ENCODE results near the gene MDFI. TPM values are rescaled to one million over a fixed set of nuclear protein-coding genes. Genes with fewer than 3 reads are reported as not detected.

MDFI gene
- total RNA-seq, 1 donor from 2014 or later: 94.7 TPM

DNA sequence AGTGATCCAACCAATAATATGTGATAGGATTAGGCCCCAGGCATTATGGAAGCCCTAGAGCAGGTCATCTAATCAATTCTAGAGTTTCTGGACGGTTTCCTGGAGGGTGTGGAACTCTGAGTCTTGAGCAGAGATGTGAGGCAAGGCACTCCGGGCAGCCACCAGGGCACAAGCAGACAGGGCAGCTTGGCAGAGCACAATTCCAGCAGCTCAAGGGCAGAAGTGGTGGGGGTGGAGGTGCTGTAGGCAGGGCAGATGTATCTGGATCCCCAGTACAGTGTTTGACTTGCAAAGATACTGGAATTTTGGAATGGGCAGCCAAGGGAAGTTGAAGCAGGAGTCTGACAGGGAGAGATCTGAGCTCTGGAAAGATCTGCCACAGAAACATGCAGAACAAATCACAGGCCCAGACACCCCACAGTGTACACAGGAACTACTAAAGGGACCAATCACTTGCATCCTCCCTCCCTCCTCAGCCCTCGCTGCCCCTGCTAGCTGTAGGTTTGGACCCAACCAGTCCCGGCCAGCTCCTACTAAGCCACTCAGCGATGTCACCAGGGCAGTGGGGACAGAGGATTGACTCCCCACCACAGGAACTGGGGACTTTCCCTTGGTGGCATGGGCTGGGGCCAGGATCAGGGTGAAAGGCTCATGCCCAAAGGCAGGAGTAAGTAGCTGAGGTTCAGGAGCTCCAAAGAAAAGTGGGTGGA lies 50.1 kb downstream of the MDFI start:
- peaks cover under 1% of the 10 kb centered on the region in 2 donors for H3K4me1 ChIP-seq
- no peak overlapping the region for H3K4me3 ChIP-seq
- H3K27me3 ChIP-seq: no peaks in the 10 kb centered on the region
- peaks cover 42 to 63% of the 10 kb centered on the region in 2 donors for H3K36me3 ChIP-seq
- no peak overlapping the region for H3K27ac ChIP-seq
- DNase-seq (ENCODE audit: low spot score in 2 of 2): no peak
- no peaks in the 10 kb centered on the region for H3K9me3 ChIP-seq
- TF ChIP-seq, protein P1, sequence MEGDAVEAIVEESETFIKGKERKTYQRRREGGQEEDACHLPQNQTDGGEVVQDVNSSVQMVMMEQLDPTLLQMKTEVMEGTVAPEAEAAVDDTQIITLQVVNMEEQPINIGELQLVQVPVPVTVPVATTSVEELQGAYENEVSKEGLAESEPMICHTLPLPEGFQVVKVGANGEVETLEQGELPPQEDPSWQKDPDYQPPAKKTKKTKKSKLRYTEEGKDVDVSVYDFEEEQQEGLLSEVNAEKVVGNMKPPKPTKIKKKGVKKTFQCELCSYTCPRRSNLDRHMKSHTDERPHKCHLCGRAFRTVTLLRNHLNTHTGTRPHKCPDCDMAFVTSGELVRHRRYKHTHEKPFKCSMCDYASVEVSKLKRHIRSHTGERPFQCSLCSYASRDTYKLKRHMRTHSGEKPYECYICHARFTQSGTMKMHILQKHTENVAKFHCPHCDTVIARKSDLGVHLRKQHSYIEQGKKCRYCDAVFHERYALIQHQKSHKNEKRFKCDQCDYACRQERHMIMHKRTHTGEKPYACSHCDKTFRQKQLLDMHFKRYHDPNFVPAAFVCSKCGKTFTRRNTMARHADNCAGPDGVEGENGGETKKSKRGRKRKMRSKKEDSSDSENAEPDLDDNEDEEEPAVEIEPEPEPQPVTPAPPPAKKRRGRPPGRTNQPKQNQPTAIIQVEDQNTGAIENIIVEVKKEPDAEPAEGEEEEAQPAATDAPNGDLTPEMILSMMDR (IDR thresholded peaks at IDR 0.05): no peak
- intact Hi-C loops (cut with DNase I): no loop called here

DNA sequence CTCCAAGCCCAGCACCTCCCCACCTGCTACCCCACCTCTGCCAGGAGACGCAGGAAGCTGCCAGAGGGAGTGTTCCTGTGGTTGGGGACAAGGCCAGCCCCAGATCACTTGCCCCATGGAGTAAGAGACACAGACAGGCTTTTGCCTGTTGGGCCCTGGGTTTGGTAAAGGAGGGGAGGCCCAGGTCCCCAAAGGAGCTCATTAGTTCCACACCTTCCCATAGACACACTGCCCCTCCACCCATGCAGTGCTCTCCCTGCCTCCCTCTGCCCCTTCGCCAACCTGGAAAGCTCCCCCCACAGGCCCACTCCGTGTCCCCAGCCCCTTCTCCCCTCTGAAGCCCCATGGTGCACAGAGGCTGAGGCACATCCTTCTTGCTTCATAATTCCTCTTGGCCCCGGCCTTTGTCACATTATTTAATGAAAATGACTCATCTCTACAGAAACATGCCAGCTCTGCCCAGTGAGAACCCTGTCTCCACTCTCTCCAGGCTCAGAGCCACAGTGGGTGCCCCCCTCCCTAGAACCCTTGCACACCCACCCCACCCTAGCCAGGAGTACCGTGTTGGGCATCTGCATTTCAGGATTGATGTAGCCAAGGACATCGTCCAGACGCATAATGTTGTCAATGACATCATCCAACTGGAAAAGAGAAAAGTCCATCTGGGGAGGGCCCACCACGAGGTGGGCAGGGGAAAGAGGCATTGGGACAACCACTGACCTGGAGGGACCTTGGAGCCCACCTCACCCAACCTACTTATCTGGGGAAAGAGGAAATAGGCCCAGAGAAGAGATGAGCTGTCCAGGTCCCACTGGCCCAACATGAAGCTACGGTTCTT lies 51.1 kb downstream of the MDFI start:
- Histone ChIP-seq H3K27ac (no peak overlapping the region), H3K4me1 (no peaks in the 10 kb centered on the region), H3K4me3 (no peak overlapping the region), H3K9me3 (no peaks in the 10 kb centered on the region), H3K36me3 (peaks cover 42 to 60% of the 10 kb centered on the region in 2 donors), H3K27me3 (no peaks in the 10 kb centered on the region)
- DNase-seq (ENCODE audit: low spot score in 2 of 2): no peak
- TF ChIP-seq, protein P1 (IDR thresholded peaks at IDR 0.05): no peak
- intact Hi-C loops (cut with DNase I): no loop called here

DNA sequence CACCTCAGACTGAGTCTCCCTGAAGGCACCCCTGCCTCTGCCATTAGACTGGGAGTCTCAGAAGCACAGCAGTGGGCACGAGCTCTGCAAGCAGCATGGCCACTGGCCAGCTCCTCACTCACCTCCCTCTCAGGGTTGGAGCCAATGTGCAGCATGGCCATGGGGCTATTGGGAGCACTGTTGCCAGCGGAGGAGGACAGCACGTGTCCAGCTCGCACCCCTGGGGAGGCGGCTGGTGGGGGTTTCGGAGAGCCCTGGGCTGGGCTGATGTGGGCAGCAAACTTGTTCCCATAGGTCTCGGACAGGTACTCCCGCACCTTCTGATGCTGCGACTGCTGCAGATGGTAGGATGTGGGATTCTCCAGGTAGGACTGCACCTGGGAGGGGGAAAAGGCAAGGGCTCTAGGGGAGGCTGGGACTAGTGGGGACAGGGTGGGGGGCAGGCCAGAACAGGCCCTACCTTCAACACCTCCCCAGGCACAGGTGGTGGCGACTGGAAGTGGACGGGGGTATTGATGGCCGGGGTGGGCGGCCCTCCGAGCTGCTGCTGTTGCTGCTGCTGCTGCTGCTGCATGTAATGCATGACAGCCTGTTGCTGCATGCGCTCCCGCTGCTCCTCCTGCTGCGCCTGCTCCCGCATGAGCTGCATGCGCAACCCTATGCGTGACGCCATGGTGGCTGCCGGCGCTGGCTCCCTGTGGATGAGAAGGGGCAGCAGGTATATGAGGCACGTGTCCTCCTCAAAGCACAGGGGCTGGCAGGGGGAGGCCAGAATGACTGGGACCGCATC lies 52.5 kb downstream of the MDFI start:
- no peak overlapping the region for H3K4me3 ChIP-seq
- H3K27ac ChIP-seq: no peak overlapping the region
- H3K27me3 ChIP-seq: no peaks in the 10 kb centered on the region
- intact Hi-C loops (cut with DNase I): no loop called here
- TF ChIP-seq, protein P1 (IDR thresholded peaks at IDR 0.05): no peak
- no peaks in the 10 kb centered on the region for H3K4me1 ChIP-seq
- no peaks in the 10 kb centered on the region for H3K9me3 ChIP-seq
- no peak for DNase-seq (ENCODE audit: low spot score in 2 of 2)
- H3K36me3 ChIP-seq: peaks cover 37 to 47% of the 10 kb centered on the region in 2 donors

DNA sequence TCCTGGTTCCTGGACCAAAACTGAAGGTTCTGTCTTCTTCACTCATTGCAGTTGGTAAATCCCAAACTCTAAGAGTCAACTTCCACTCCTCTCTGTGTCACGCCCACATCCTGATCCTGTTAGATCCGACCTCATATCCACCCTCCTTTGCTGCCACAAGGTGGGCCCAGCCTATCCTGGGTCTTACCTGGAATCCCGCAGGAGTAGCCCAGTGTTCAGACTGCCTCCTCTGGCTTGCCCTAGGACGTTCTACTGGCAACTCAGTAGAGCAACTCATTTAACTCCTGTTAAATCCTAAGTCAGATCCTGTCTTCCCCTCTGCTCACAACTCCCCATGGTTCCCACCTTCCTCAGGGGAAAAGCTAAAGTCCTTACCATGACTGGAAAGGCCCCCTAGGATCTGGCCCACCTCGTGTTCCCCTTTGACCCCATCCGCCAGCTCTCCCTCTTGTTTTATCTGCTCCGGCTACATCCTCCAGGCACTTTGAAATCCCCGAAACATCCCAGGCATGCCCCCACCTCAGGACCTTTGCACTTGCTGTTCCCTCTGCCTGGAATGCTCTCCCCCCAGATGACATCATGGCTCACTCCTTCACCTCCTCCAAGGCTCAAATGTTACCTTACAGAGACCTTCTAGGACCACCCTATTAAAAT lies 53.3 kb downstream of the MDFI start:
- DNase-seq (ENCODE audit: low spot score in 2 of 2): no peak
- no peaks in the 10 kb centered on the region for H3K4me1 ChIP-seq
- H3K36me3 ChIP-seq: peaks cover 32 to 42% of the 10 kb centered on the region in 2 donors

More for the DNA sequence above, 53.3 kb downstream of the MDFI start:
- Histone ChIP-seq H3K27me3 (no peaks in the 10 kb centered on the region), H3K27ac (no peak overlapping the region), H3K4me3 (no peak overlapping the region), H3K9me3 (no peaks in the 10 kb centered on the region)
- intact Hi-C loops (cut with DNase I): no loop called here
- TF ChIP-seq, protein P1 (IDR thresholded peaks at IDR 0.05): no peak

All from ascending aorta (tissue), 2 donors.